GM12878 (cell line): Measurements from ENCODE around the gene DCLK2. TPM values are rescaled to one million over a fixed set of nuclear protein-coding genes. Genes with fewer than 3 reads are reported as not detected.

Experiments
- ATAC-seq: fragments of 200-7000 bp; cut with Tn5 transposase; 3 replicates; pipeline ENCODE4 v1.9.1; 2020; ENCODE audit warnings: mild to moderate bottlenecking, moderate library complexity
- BruUV-seq: library from RNA; stranded (reverse); fragments of 400-500 nt; replicated peaks from 2 replicates; lab custom pipeline; 2021; lab: Mats Ljungman, UMichigan
- CTCF ChIA-PET: fragments of 300-600 bp; sonication (Branson Sonifier 250); formaldehyde crosslinking; extraction: SDS; loops from one replicate; lab custom pipeline; 2021; ENCODE audit warnings: inconsistent platforms; lab: Yijun Ruan, JAX
- POLR2A ChIA-PET: fragments of 350-600 bp; formaldehyde crosslinking; extraction: SDS; loops from one replicate; lab custom pipeline; 2021; ENCODE audit warnings: inconsistent platforms; lab: Charles Lee
- RAD21 ChIA-PET: fragments of 300-600 bp; sonication (Branson Sonifier 250); formaldehyde crosslinking; loops from one replicate; lab custom pipeline; 2023; ENCODE audit warnings: antibody characterized with exemption; ENCODE audit not compliant: unreplicated experiment; lab: Charles Lee
- SMC1A ChIA-PET: fragments of 300-600 bp; sonication (Branson Sonifier 250); formaldehyde crosslinking; loops from one replicate; lab custom pipeline; 2023; ENCODE audit not compliant: unreplicated experiment, uncharacterized antibody; lab: Charles Lee
- DNase-seq: peaks from one replicate; pipeline ENCODE4 v3.0.0-alpha.2; 2011; ENCODE audit warnings: low read depth, low spot score
- FAIRE-seq: peaks from 3 replicates; lab custom pipeline; 2011; peaks lifted over from hg19 to GRCh38; lab: Jason Lieb, UNC
- H2AFZ ChIP-seq: 2 replicates; pipeline ENCODE4 v1.6.0; 2011; ENCODE audit warnings: low read depth, low read length, control low read depth; ENCODE audit not compliant: control insufficient read depth
- H3K27ac ChIP-seq: 2 replicates; pipeline ENCODE4 v1.5.1; 2011; ENCODE audit warnings: control low read depth; ENCODE audit not compliant: control insufficient read depth, insufficient read depth
- H3K27me3 ChIP-seq, 2 experiments: replicated peaks in 1 of 2; 2 replicates each; pipeline versions ENCODE4 v1.6.0 to v1.6.1; 2011; ENCODE audit warnings: low read length in 1 of 2; ENCODE audit not compliant: control insufficient read depth in 2 of 2, insufficient read depth in 2 of 2
- H3K36me3 ChIP-seq, 2 experiments: 2 replicates each; pipeline ENCODE4 v1.5.1; 2011; ENCODE audit warnings: low read length in 1 of 2; ENCODE audit not compliant: control insufficient read depth in 2 of 2, insufficient read depth in 2 of 2
- H3K4me1 ChIP-seq: 2 replicates; pipeline ENCODE4 v1.6.1; 2011; ENCODE audit warnings: mild to moderate bottlenecking, low read length, moderate library complexity, mixed read lengths; ENCODE audit not compliant: control insufficient read depth, insufficient read depth
- H3K4me2 ChIP-seq: 2 replicates; pipeline ENCODE4 v1.6.0; 2011; ENCODE audit warnings: control low read depth; ENCODE audit not compliant: control insufficient read depth, insufficient read depth
- H3K4me3 ChIP-seq: fragments of 200-600 bp; sonication (generic); 2 replicates; pipeline ENCODE4 v1.5.1; 2016
- H3K79me2 ChIP-seq: 2 replicates; pipeline ENCODE4 v1.6.0; 2011; ENCODE audit warnings: low read length; ENCODE audit not compliant: control insufficient read depth, insufficient read depth
- H3K9ac ChIP-seq: 2 replicates; pipeline ENCODE4 v1.8.0; 2011; ENCODE audit warnings: low read length, control low read depth, mixed read lengths; ENCODE audit not compliant: control insufficient read depth, insufficient read depth
- H3K9me3 ChIP-seq: replicated peaks from 3 replicates; pipeline ENCODE4 v1.5.1; 2011; ENCODE audit warnings: mild to moderate bottlenecking, low read length; ENCODE audit not compliant: control insufficient read depth, insufficient read depth
- H4K20me1 ChIP-seq: 2 replicates; pipeline ENCODE4 v1.6.0; 2011; ENCODE audit not compliant: control insufficient read depth, insufficient read depth
- ATF2 ChIP-seq: IDR thresholded peaks from 2 replicates; pipeline ENCODE4 v1.6.1; 2012; ENCODE audit warnings: low read length, inconsistent platforms
- EZH2 ChIP-seq: IDR thresholded peaks from 2 replicates; pipeline ENCODE4 v1.6.1; 2012; ENCODE audit warnings: low read depth, mild to moderate bottlenecking, control low read depth, inconsistent platforms, low read length, borderline replicate concordance; ENCODE audit not compliant: control insufficient read depth
- MEF2B ChIP-seq: fragments of 450-650 bp; IDR thresholded peaks from 2 replicates; pipeline ENCODE4 v1.6.1; 2018; ENCODE audit warnings: mild to moderate bottlenecking, moderate library complexity; ENCODE audit not compliant: partially characterized antibody, poor library complexity, severe bottlenecking
- MYC ChIP-seq: IDR thresholded peaks from 2 replicates; pipeline ENCODE4 v1.6.1; 2011; ENCODE audit warnings: mild to moderate bottlenecking, low read length, moderate library complexity, inconsistent platforms; ENCODE audit not compliant: insufficient read depth, insufficient replicate concordance, insufficient read length, severe bottlenecking
- POLR2A ChIP-seq: IDR thresholded peaks from 2 replicates; pipeline ENCODE4 v1.6.1; 2011; ENCODE audit warnings: low read depth, mild to moderate bottlenecking, low read length
- RUNX3 ChIP-seq: IDR thresholded peaks from 2 replicates; pipeline ENCODE4 v1.6.1; 2012; ENCODE audit warnings: low read length, inconsistent platforms
- STAT3 ChIP-seq: IDR thresholded peaks from 2 replicates; pipeline ENCODE4 v1.6.1; 2011; ENCODE audit warnings: low read depth, low read length, improper control_type of control experiment
- ZNF622 ChIP-seq: fragments of 450-650 bp; IDR thresholded peaks from 2 replicates; pipeline ENCODE4 v1.6.1; 2017; ENCODE audit warnings: mild to moderate bottlenecking, inconsistent platforms
- ZNF687 ChIP-seq: fragments of 450-650 bp; IDR thresholded peaks from 2 replicates; pipeline ENCODE4 v1.6.1; 2017; ENCODE audit warnings: mild to moderate bottlenecking, moderate library complexity
- WGBS: methylation state at CpG from one replicate; pipeline ENCODE4 v1.1.6; 2016; ENCODE audit warnings: low lambda C conversion rate; ENCODE audit not compliant: insufficient replicate concordance, insufficient coverage; ENCODE audit errors: missing lambda C conversion rate; 5-methylcytosine and 5-hydroxymethylcytosine counted together
- in situ Hi-C: fragments of 300-500 bp; cut with MboI; formaldehyde crosslinking; loops from 9 replicates; pipeline ENCODE4 v1.14.3; 2018; ENCODE audit warnings: mixed read lengths
- intact Hi-C: fragments of 100-400 bp; cut with micrococcal nuclease; formaldehyde crosslinking; loops from one replicate; pipeline ENCODE4 v1.14.2; 2022; ENCODE audit not compliant: unreplicated experiment
- polyA plus RNA-seq, 11 experiments: library from polyadenylated mRNA; depleted of rRNA in 4 of 11; unstranded in 6 of 11; stranded (reverse) in 5 of 11; fragments of >200 nt; fragmentation: Nextera tagmentation in 4 of 11; fragmentation: Illumina TruSeq in 1 of 11; extraction: Ambion mirVana in 4 of 11; extraction: Trizol in 1 of 11; gene quantifications; 1 replicate in 1 of 11; 2 replicates in 10 of 11; pipeline versions ENCODE4 v1.2.1 to v1.2.3, GENCODE V29; 2011 to 2016; ENCODE audit warnings: inconsistent platforms in 2 of 11, missing spikeins in 2 of 11, low read depth in 1 of 11
- total RNA-seq, 4 experiments: library from RNA; depleted of rRNA in 3 of 4; stranded (reverse); fragments of >200 nt in 3 of 4; fragmentation: Illumina TruSeq in 1 of 4; extraction: Trizol in 1 of 4; gene quantifications; 2 replicates each; pipeline versions ENCODE4 v1.2.1 to v1.2.3, GENCODE V29; 2013 to 2021

DCLK2 gene
- total and polyA plus RNA-seq, 10 of the 15 experiments (the other 5 are each of a cell fraction or from before 2014, with no cell fraction given), result not detected

DNA sequence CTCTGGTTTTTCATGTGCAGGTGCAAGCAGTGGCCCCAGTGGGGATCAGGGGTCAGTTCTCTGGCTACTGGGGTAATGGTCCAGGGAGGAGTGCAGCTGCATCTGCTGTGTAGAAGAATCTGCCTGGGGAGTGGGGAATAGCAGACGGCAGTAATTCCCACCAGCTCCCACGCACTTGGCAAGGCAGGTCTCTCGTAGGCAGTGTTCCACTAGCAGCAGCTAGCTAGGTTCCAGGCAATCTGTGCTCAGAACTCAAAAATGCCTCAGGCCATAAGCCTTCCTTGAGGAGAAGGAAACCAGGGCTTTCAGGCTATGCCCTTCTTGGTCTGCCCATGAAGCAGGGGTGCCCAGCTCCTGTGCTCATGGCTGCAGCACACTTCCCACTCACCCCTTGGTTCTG, 38.8 kb downstream of the DCLK2 start:
- intact Hi-C loops, result no loop called here
- Histone ChIP-seq H3K4me3 (no peak overlapping the region), H3K9ac (no peak overlapping the region), H4K20me1 (no peaks in the 10 kb centered on the region), H3K27me3 (no peaks in the 10 kb centered on the region), H3K36me3 (no peaks in the 10 kb centered on the region), H3K79me2 (no peaks in the 10 kb centered on the region), H3K9me3 (no peaks in the 10 kb centered on the region; the same call in 2 of the 3 replicates), H3K27ac (no peak overlapping the region), H3K4me2 (no peak overlapping the region), H3K4me1 (no peaks in the 10 kb centered on the region), H2AFZ (no peak overlapping the region)
- ChIA-PET CTCF (no interaction called here), POLR2A (no interaction called here), RAD21 (no interaction called here), SMC1A (interaction anchor here (1.0 kb wide), 1 partner anchor 15 kb away, joined by 3 read pairs; no protein-coding TSS in a partner anchor)
- TF ChIP-seq RUNX3, result no peak
- no peak for DNase-seq
- in situ Hi-C loops, result no loop called here
- 50% methylated on average over 3 of the region's 3 CpGs for WGBS
- no TSS peak for BruUV-seq
- ATAC-seq, result no peak
- no peak for FAIRE-seq

- Histone ChIP-seq H3K4me2 (no peak overlapping the region), H3K27ac (no peak overlapping the region), H3K9me3 (no peaks in the 10 kb centered on the region; the same call in 2 of the 3 replicates), H3K27me3 (no peaks in the 10 kb centered on the region), H3K36me3 (no peaks in the 10 kb centered on the region), H3K4me3 (no peak overlapping the region), H4K20me1 (no peaks in the 10 kb centered on the region), H3K4me1 (no peaks in the 10 kb centered on the region), H2AFZ (no peak overlapping the region), H3K79me2 (no peaks in the 10 kb centered on the region), H3K9ac (no peak overlapping the region)
- ChIA-PET POLR2A (no interaction called here), SMC1A (interaction anchor here (1.0 kb wide), 1 partner anchor 14 kb away, joined by 3 read pairs; no protein-coding TSS in a partner anchor), RAD21 (no interaction called here), CTCF (no interaction called here)
- ATAC-seq (no peak), DNase-seq (no peak), FAIRE-seq (no peak)
- WGBS, result 16% methylated on average over 3 of the region's 3 CpGs
- BruUV-seq, result no TSS peak
- TF ChIP-seq ZNF687 (no peak), ATF2 (no peak), STAT3 (no peak), POLR2A (no peak), ZNF622 (no peak), EZH2 (no peak), MEF2B (no peak), MYC (no peak)
- in situ Hi-C loops (no loop called here), intact Hi-C loops (no loop called here)
These were observed 39.4 kb downstream of the DCLK2 start for GRCh38 chr4:150117629-150118028.
